ENCODE data around the gene IFITM10.

DNA sequence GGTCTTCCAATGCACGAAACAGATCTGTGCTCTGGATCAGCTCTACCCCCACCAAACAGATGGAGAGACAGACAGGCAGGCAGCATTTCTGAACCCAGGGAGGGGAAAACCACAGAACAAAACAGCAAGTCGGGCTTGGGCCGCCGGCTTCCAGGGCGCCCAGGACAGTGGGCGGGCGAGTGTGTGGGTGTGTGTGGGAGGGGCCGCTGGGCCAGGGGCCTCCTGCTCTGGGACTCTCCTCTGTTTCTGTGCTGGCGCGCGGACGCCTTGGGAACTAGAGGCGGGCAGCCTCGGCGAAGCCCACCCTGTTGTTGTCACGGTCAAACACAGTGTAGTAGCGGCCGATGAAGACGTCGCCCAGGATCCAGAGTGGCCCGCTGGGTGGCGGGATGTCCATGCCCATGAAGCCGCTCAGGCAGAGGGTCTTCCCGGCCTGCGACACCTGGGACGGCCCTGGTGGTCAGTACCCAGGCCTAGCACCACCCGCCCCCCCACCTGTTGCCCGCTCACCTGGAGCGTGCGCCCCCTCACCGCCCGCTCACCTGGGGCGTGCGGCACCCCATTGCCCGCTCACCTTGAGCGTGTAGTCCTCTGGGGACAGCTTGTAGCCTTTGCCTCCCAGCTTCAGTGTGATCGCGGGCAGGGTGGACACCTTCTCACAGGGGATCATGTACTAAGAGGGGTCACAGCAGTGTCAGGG, 3.0 kb upstream of the IFITM10 start:
- TF ChIP-seq, protein P1, sequence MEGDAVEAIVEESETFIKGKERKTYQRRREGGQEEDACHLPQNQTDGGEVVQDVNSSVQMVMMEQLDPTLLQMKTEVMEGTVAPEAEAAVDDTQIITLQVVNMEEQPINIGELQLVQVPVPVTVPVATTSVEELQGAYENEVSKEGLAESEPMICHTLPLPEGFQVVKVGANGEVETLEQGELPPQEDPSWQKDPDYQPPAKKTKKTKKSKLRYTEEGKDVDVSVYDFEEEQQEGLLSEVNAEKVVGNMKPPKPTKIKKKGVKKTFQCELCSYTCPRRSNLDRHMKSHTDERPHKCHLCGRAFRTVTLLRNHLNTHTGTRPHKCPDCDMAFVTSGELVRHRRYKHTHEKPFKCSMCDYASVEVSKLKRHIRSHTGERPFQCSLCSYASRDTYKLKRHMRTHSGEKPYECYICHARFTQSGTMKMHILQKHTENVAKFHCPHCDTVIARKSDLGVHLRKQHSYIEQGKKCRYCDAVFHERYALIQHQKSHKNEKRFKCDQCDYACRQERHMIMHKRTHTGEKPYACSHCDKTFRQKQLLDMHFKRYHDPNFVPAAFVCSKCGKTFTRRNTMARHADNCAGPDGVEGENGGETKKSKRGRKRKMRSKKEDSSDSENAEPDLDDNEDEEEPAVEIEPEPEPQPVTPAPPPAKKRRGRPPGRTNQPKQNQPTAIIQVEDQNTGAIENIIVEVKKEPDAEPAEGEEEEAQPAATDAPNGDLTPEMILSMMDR (IDR thresholded peaks at IDR 0.05) = no peak
- TF ChIP-seq POLR2A (IDR thresholded peaks at IDR 0.05) = no peak

All from heart left ventricle (tissue), 13 donors.